ENCODE data around the gene TTLL9.

Gene TTLL9

DNA sequence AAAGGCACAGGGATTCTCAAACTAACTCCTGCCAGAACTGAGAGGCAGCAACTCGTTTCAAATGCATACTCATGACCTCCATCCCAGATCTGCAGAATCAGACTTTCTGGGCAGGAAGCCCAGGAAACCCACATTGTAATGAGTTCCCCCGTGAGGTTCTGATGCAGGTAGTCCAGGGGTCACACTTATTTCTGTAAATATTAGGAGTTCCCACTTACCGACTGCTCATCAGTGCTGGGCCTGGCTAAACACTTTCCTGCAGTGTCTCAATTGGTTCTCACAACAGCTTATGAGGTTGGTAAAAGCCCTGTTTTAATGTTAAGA, 11.7 kb upstream of the TTLL9 start:
- DNase-seq, result no peak

GRCh38 chr20:31859266-31859997, 11.0 kb upstream of the TTLL9 start:
- DNase-seq, result no peak

GRCh38 chr20:31859998-31860380, 10.4 kb upstream of the TTLL9 start:
- no peak for DNase-seq

DNA sequence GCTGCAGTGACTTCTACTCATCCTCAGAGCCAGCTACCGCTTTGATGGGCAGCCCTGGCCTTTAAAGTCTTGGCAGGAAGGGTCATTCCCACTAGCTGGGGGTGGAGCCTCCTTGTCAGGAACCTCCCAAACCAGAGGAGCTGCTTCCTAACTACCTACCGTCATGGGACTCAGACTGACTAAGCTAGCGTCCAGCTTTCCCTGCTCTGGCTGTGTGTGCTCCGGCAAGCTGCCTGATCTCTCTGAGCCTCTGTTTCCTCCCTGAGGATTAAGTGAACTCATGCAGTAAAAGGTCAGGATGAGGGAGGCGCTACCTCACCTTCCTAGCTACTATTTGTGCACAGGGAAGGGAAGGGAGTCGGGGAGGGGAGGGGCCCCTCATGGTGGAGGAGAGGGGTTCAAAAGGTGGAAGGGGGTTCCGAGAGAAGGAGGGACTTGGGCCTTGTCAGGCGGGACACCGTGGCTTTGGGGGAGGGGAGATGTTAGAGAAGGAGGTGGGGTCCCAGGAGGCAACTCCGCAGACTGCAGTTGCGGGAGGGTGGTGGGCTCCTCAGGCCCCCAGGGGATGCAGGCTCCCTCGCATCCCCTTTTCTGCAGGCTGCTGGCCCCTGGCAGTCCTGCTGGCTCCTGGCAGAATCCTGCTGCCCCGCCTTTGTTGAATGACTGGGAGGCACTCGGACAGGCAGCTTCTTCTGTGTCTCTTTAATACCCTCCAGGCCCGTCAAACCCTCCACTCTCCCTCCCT, 9.9 kb upstream of the TTLL9 start:
- DNase-seq, result peak in 1 of 2 experiments; percentile 28

GRCh38 chr20:31861135-31861384, 9.4 kb upstream of the TTLL9 start:
- DNase-seq, result peak; percentile 87 to 90

GRCh38 chr20:31861385-31862156, 8.9 kb upstream of the TTLL9 start:
- DNase-seq, result peak; percentile 85

DNA sequence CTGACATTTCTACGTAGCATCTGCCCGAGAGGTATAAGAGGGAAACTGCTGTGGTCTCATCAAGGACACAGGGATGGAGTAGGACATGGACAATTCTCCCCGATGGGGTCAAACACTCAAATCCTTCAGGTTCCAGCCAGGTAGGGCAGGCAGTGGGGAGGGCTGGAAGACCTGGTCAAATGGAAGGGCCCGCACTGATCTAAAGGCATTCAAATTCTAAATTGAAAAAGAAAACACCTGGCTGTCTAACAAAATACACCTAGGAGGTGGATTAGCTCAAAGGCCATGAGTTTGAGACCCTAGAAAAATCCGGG, 8.3 kb upstream of the TTLL9 start:
- no peak for DNase-seq

- DNase-seq, result no peak
Measured at GRCh38 chr20:31862506-31862905, 7.9 kb upstream of the TTLL9 start.

DNA sequence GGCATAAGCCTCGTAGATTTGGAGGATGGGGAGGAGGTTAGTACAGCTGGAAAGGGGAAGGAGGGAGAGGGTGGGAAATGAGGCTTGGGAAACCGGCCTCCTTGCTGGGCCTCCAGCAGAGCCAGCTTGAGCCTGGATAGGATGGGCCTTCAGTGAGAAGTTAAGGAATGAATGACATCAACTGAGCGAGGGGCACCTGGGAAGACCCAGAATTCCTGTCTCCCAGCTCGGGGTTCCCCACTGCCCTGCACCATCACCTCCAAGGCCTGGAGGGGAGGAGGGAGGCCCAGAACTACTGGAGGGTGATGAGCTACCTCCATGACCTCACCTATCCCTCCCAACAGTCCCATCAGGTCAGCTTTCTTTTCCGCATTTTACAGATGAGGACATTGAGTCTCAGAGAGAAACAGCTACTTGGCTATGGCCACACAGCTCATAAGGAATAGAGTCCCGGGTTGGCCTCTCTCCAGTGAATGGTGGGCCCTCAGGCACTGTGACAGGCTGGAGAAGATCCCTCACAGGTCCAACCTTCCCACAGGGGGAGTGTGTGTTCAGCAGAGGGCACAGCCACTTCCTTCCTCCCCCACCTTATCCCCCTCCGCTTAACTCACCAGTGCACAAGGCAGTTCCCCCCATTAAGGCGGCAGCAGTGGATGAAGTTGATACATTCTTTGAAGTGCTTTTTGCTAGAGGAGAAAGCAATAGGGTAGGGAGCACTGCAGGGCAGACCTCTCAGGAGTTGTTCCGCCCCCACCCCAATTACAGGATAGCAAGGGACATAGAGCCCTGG, 6.9 kb upstream of the TTLL9 start:
- DNase-seq, result no peak

- no peak for DNase-seq
Measured at GRCh38 chr20:31864521-31865400, 5.7 kb upstream of the TTLL9 start.

DNA sequence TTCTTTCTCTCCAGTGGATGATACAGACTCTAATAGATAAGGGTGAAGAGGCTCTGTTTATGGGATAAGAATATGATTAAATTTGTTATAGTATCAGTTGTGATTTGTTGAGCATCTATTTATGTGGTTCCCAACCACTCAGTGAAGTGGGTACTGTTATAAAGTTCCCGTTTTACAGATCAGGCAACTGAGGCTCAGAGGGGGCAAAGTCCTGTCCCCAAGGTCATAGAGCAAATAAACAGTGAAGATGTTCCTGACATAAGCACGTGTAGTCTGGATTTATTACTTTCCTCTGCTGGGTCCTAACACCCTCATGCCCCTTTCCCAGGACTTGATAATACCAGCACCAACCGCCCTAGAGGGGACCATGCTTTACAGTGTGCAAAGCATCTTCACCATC, 4.2 kb upstream of the TTLL9 start:
- DNase-seq, result no peak

GRCh38 chr20:31868853-31869672, 1.4 kb upstream of the TTLL9 start:
- DNase-seq, result no peak

DNA sequence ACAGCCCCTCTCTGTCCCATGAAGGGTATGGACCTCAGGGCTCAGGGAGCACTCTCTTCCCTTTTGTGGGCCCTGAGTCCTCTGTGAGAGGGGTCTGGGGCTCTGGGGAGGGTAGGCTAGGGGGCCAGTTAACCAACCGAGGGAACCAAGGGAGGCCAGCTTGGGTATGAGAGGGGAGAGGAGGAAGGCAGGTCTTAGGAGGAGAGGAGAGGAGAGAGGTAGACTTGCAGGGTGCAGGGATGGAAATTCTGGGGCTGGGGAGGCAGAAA, 827 bp upstream of the TTLL9 start:
- DNase-seq, result no peak

DNA sequence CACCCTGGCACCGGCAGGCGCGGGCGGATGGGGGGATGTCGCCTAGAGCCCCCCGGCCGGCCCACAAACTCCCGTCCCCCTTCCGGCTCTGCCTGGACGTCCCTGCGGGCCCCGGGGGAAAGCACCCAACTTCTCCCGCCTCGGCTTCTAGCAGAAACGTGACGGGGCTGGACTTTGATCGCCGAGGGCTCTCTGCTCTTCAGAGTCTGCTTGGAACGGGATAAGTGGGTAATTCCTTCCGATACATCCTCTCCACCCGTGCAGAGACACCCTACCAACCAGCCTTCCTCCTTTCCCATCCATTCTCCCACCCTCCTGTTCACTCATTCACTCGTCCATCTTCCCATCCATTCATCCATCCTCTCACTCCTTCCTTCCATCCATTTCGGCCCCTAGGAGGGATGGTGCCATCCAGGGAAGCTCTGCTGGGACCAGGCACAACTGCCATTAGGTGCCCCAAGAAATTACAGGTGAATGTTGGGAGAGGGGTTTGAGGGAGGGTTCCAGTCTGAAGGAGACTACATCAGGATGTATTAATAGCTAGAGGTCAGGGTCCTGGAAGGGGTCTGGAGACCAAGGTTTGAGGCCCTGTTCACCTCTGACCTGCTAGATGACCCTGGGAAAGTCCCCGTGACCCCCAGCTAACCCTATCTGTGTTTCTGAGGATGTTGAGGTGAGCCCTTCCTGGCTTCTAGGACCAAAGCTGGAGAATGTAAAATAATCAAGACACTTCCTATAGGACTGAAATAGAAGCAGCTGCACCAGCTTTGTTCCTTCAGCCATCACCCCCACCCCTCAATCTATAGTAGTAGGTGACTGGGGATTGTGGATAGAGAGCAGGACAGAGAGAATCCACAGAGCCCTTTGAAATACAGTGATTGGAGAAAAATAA, 538 bp downstream of the TTLL9 start:
- DNase-seq, result peak in 1 of 2 experiments; percentile 33

DNA sequence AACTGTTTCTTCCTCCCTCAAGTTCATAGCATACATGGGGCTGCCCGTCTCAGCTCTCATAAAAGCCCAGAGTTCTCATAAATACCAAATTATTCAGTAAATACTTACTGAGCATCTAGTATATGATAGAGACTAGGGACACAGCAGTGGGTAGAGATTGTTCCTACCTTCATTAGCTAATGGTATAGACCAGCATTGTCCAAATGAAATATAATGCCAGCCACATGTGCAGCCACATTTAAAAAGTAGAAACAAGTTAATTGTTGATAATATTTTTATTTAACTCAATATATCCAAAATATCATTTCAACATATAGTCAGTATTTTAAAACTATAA, 1.2 kb downstream of the TTLL9 start:
- no peak for DNase-seq

GRCh38 chr20:31872406-31872805, 2.0 kb downstream of the TTLL9 start:
- DNase-seq, result no peak

DNA sequence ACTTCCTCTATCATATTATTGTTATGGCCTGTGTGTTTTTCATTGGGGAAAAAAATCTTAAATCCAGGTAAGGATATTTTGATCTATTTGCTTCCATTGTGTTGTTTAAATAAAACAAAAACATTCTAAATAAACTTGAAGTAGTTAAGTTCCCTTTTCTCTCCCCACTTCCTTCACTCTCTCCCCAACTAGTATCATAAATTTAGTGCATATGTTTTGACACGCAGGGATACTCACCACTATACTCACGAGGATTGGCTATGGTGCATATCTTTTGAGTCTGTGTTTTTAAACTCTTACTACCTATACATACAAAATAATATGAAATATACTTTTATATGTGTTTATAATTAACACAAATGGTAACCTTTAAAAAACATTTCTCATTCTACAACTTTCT, 5.2 kb downstream of the TTLL9 start:
- no peak for DNase-seq

DNA sequence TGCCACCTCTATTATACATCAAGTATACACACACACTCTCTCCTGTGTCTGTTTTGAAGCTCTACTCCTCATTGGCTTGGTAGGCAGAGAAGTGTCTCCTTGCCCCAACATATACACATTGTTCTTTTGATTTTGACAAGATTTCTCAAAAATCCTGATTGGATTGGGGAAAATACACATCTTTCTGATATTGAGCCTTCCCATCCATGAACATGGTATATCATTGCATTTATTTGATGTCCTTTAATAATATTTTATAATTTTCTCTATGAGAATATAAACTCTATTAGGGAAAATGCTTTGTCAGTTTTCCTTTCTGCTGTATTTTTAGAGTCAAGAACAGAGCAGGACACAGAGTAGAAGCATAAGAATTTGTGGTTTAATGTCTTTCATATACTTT, 7.2 kb downstream of the TTLL9 start:
- DNase-seq, result no peak

DNA sequence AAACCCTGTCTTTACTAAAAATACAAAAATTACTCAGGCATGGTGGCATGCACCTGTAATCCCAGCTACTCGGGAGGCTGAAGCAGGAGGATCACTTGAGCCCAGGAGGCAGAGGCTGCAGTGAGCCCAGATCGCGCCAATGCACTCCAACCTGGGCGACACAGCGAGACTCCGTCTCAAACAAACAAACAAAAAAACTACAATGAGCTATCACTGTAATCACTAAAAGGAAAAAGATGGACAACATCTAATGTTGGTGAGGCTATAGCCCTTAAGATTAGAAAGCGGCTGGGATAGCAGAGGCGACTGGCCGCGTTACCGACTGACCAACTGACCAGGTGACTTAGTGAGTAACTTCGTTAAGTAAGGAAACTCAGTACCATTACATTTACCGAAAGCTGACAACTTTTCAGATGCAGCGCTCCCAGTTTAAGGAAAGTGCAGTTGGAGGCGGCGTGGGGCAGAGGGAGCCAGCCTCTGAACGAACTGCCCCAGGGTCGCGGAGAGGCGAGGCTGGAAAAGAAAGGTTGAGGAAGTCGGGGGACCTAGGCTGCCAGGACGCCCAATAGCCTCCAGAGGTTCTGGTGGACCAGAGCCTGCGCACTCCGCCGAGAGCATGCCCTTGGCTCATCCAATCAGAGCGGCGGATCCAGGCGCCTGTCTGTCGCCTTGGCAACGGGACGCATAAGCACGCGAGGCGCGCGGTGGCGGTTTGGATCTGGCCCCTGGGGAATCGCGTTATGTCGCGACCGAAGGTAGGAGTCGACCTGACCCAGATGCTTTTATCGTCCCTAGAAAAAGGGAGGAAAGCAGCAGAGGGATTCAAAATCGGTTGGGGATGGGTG, 8.9 kb downstream of the TTLL9 start:
- DNase-seq, result peak; percentile 93 to 96

DNA sequence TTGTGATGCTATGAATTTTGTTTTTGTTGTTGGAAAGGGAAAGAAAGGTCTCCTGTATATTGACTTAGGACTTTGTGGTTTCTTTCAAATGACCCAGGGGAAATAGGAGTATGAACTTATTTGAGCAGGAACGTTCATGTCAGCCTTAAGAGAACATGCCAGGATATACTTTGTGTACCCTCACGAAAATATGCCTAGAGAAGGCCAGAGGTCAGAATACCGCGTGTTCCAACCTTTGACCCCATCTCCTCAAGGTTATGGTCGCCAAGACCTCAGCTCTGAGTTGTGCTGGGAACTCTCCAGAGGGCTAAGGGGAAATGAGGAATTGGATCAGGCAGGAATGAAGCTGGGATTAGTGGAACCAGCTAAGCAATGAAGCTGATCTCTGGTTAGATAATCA, 11.5 kb downstream of the TTLL9 start:
- no peak for DNase-seq
